Upper lobe of left lung (tissue), 4 donors: Measurements from ENCODE around the gene FAM174A.

Experiments used
- EP300 ChIP-seq, 4 donors: sonication (generic); formaldehyde crosslinking; IDR thresholded peaks; one replicate each; pipeline ENCODE4 v1.5.1; 2017; ENCODE audit warnings: antibody characterized with exemption in 4 of 4, control low read depth in 2 of 4
- POLR2A ChIP-seq, 4 donors: fragments of 450-650 bp; IDR thresholded peaks; one replicate each; pipeline ENCODE4 v1.5.1; 2016 to 2017; ENCODE audit warnings: antibody characterized with exemption in 4 of 4, mild to moderate bottlenecking in 2 of 4
- POLR2AphosphoS5 ChIP-seq, 2 donors: sonication (generic); formaldehyde crosslinking; IDR thresholded peaks; one replicate each; pipeline ENCODE4 v1.5.1; 2017; ENCODE audit warnings: antibody characterized with exemption in 2 of 2
- TF ChIP-seq, protein P1 (sequence below), 6 experiments: fragments of 450-650 bp in 4 of 6; fragments of 200-600 bp in 2 of 6; sonication (generic) in 2 of 6; IDR thresholded peaks; one replicate each; pipeline ENCODE4 v1.5.1; 2016 to 2019; ENCODE audit warnings: antibody characterized with exemption in 6 of 6

DNA sequence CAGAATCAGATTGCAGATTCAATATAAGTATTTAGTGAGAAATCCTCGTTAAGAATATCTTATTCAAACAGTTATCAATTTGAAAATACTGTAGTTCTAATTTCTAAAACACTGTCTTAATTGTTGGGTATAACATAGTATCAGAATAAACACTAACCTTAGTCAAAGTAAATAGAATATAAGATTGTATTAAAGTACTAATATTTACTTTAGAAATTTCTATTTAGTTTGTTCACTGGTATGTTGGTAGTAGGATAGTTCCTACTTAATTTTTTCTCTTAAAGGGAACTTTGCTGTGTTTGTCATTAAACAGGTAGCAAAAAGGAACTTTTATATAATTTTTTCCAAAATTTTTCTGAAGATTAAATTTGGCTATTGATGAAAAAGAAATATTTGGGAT lies 42.3 kb downstream of the FAM174A start:
- TF ChIP-seq, protein P1, sequence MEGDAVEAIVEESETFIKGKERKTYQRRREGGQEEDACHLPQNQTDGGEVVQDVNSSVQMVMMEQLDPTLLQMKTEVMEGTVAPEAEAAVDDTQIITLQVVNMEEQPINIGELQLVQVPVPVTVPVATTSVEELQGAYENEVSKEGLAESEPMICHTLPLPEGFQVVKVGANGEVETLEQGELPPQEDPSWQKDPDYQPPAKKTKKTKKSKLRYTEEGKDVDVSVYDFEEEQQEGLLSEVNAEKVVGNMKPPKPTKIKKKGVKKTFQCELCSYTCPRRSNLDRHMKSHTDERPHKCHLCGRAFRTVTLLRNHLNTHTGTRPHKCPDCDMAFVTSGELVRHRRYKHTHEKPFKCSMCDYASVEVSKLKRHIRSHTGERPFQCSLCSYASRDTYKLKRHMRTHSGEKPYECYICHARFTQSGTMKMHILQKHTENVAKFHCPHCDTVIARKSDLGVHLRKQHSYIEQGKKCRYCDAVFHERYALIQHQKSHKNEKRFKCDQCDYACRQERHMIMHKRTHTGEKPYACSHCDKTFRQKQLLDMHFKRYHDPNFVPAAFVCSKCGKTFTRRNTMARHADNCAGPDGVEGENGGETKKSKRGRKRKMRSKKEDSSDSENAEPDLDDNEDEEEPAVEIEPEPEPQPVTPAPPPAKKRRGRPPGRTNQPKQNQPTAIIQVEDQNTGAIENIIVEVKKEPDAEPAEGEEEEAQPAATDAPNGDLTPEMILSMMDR (IDR thresholded peaks at IDR 0.05): no peak
- no peak for TF ChIP-seq POLR2A (IDR thresholded peaks at IDR 0.05)
- TF ChIP-seq POLR2AphosphoS5 (IDR thresholded peaks at IDR 0.05): no peak
- TF ChIP-seq EP300 (IDR thresholded peaks at IDR 0.05): no peak
